Measurements from ENCODE around the gene NCMAP. TPM values are rescaled to one million over a fixed set of nuclear protein-coding genes. Genes with fewer than 3 reads are reported as not detected.
A peak's percentile ranks its signal among the peaks of the same experiment; 100 is the strongest.

The NCMAP gene
- total RNA-seq, 1 donor from 2014 or later = 0.22 TPM

DNA sequence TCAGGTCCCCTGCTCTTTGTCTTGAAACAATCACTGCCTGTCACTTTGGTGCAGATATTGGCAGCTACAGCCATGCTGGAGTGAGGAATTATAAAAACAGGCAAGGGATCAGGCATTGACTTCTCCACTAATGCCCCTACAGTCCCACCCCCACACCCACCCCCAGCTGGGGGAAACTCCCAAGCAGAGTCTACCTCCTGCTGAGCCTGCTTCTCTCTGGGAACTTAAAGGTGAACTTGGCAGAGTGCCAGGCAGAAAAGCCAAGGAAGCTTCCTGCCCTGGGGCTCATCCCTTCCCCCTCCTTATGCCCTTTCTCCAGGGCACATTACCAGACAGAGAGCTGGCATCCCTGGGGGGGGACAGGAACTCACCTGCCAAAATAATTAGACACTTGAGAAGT is 6.7 kb downstream of the NCMAP start:
- no peak for DNase-seq (ENCODE audit: missing footprints)
- ATAC-seq = no peak
- intact Hi-C loops (cut with DNase I) = no loop called here

DNA sequence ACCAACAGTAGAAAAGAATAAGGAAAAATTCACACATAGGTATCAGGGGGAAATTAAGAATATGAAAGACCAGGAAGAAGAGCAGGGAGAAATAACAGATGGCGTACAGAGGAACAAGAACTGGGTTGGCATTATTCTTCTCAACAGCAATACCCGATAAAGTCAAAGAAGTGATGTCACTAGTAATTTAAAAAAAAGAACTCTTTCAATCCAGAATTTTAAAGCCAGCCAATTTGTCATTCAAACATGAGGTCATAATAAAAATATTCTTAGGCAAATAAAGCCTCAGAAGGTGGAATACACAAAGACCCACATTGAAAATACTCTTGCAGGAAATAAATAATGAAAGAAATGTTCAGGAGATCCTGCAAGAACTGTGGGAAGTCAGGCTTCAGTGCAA is 8.8 kb downstream of the NCMAP start:
- DNase-seq (ENCODE audit: missing footprints) = no peak
- intact Hi-C loops (cut with DNase I) = no loop called here

DNA sequence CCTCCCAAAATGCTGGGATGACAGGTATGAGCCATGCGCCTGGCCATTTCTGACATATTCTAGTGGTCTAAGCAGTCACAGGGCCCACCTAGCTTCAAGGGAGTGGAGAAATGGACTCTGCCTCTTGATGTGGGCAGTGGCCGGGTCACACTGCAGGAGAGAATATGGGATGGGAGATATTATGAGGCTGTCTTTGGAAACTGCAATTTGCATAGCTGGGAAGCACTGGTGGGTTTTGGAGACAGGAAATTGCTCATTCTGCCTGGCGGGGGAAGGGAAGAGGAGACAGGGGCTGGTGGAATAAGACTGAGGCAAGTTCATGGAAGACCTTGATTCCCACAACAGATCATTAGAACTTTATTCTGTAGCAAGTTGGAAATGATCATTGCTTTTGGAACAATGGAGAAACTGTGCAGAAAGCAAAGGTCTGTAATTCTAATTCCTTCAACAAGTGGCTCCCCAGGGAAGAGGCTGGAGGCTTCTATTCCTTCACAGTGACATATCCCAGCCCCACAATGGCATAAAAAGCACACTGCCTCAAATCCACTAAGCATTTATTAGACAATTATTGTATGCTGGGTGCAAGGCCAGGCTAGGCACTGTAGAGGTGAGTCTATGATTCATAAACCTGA is 10.5 kb downstream of the NCMAP start:
- no peak for DNase-seq (ENCODE audit: missing footprints)
- ATAC-seq = no peak
- intact Hi-C loops (cut with DNase I) = no loop called here

More for the DNA sequence above, 8.8 kb downstream of the NCMAP start:
- ATAC-seq = no peak

DNA sequence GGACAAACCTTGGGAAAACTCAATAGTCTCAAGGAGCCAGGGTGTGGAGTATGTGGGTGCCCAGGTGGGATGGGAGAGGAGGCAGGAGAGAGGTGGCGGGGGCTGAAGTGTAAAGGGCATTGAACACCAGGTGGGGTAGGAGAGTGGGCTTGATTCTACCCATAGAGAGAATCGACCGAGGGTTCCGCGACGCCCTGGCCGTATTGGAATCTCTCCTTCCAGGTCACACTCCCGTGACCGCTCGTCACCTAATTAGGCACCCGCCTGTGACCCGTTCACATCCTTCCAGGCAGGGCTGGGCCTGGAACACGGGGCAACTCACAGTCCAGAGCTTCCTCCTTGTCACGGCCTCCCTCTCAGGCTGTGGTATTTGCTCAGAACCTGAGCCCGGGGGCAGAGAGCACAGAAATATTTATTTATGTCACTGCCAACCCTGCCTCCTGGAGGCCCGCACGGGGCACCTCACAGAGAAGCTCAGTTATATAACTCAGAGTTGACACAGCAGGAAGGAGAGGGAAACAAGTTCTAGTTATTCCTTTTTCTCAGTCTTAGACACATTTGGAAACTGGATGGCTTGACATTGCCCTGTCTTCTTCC is 12.0 kb downstream of the NCMAP start:
- DNase-seq (ENCODE audit: missing footprints) (no peak), ATAC-seq (peak; percentile 34)
- intact Hi-C loops (cut with DNase I) = no loop called here

DNA sequence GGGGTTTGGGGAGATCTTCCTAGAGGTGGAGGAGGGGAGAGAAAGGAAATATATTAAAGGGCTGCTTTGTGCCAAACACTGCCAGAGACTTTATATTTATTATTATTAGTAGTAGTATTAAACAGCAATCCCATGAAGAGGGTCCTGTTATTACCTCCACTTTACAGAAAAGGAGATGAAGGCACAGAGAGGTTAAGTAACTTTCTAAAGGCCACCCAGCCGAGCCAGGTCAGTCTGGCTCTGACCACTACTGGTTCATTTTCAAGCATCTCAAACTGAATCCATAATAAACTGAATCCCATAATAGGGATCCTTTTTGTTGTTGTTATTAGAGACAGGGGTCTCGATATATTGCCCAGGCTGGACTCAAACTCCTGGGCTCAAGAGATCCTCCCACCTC is 12.6 kb downstream of the NCMAP start:
- DNase-seq (ENCODE audit: missing footprints) (no peak), ATAC-seq (no peak)
- intact Hi-C loops (cut with DNase I) = no loop called here

DNA sequence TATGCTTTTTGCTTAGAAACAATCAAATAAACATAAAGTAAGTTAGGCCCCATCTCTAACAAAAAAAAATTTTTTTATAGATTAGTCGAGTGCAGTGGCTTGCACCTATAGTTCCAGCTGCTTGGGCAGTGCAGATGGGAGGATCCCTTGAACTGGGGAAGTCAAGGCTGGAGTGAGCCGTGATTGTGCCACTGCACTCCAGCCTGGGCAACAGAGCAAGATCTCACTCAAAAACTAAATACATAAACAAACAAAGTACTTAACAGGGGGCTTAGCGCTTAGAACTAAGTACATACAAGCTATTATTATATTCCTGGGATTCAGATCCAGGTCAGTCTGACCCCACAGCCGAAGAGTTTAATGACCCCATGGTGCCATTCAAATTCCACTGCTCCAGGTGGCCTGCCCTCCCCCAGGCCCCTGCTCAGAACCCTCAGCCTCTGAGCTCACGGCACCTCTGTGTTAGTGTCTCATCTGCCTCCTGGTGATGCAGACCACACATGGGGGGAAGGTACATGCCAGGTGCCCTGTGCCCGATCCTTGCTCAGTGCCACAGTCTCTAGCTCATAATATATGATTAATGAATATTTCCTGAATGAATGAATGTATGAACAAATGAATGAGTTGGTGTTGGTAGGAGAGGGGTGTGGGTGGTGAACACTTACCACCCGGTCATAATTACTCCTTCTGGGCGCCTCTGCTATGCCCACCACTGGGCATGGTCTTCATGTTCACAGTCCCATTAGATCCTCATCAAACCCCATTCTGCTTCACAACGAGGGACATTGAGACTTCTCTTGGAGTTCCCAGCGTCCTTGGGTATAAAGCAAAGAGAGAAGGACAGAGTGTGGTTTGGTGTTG is 14.6 kb downstream of the NCMAP start:
- no peak for ATAC-seq
- intact Hi-C loops (cut with DNase I) = no loop called here
- no peak for DNase-seq (ENCODE audit: missing footprints)

DNA sequence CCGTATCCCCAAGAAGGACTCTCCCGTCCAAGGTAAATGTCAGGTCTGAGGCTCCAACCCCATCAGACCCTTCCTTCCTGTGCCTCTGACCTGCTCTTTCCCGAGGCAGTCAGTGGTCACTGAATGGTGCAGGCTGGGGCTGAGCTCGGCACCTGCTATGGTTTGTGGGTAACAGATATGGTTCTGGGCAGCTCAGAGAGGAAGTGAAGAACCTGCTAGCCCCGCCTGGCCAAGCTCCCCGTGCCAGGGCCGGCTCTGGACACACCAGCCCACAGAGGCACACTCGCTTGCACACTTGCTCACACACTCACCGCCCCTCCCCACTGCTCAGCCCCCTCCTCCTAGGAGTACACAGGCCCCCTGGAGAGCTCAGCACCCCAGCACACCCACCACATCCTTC is 16.4 kb downstream of the NCMAP start:
- ATAC-seq (no peak), DNase-seq (ENCODE audit: missing footprints) (no peak)
- intact Hi-C loops (cut with DNase I) = no loop called here

DNA sequence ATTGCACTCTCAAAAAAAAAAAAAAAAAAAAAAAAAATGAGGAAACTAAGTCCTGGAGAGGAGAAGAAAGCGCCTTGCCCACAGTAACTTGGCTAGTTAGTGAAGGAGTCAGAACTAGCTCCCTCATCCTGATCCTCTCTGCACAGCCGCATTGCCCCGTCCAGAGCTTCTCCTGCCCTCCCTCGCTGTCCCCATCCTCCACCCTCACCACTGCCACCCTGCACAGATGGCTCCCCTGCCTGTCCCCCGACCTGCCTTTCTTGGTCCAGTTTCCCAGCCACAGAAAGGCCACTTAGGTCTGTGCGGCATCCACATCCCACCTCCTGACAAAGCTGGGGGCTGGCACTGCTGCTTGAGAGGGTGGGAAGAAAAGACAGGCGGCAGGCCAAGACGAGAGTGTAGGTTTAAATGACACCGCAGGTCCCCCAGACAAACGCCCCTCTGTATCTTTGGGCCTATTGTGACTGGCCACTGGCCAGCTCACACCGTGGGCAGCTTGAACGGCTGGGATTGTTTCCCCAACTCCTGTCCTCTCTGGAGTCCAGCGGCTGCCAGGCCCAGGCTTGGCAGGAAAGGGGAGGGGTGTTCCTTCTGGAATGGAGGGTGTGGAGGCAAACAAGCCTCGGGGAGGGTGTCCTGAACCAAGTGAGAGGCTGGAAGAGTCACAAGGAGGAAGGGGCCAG is 20.2 kb downstream of the NCMAP start:
- ATAC-seq = no peak
- no peak for DNase-seq (ENCODE audit: missing footprints)
- intact Hi-C loops (cut with DNase I) = no loop called here

DNA sequence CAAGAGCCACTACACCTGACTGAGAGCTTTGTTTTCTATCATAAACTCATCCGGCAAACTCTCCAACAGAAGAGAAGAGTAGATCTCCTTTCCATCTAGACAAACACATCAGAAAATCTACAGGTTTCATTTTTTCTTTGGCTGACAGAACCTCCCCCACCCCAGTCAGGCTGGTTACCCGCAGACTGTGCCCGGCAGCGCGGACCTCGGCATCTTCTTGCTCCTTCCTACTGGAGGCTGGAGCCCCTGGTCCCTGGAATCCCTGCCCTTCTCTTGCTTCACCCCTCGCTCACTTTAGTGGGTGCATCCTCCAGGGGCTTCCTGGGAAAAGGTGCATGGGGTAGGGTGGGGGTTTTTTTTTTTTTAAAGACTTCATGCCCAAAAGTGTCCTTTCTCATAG is 23.0 kb downstream of the NCMAP start:
- intact Hi-C loops (cut with DNase I) = no loop called here
- ATAC-seq (no peak), DNase-seq (ENCODE audit: missing footprints) (no peak)

DNA sequence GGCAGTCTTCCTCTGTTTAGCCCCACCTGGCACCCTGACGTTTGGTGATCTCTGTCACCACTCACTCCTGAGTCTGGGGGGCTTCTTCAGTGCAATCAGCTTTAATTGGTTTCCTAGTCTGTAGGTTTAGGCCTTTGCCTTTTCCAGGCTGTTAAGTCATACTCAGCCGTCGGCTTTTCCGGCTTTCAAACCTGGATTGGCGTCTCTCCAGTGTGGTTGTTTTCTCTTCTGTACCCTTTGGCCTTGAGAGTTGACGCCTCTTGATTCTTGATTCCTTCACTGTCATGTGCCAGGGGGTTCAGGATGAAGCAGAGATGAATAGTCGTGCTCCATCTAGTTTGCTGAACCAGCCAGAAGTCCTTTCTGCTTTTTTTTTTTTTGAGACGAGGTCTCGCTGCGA is 24.9 kb downstream of the NCMAP start:
- ATAC-seq (no peak), DNase-seq (ENCODE audit: missing footprints) (no peak)
- intact Hi-C loops (cut with DNase I) = no loop called here

DNA sequence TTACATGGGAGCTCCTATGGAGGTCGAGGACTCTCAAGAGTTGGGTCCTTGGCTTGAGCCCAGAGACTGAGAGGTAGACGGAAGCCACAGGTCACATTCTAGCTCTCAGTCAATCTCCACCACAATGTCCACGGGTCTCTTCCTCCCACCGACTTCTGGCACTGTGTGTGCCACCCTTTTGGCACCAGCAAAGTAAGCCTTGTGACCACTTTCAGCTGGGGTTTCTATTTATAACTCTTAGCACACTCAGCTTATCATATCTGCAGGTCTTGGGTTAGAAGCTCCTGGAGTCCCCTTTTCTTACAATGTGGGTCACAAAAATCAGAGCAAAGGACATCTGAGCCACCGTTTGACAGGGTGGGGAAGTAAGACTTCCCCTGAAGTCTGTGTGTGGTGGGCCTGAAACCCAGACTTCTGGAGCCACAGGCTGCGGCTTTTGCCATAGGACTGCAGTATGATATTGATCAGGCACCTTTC is 28.3 kb downstream of the NCMAP start:
- DNase-seq (ENCODE audit: missing footprints) = no peak
- intact Hi-C loops (cut with DNase I) = no loop called here
- peak; percentile 56 for ATAC-seq

DNA sequence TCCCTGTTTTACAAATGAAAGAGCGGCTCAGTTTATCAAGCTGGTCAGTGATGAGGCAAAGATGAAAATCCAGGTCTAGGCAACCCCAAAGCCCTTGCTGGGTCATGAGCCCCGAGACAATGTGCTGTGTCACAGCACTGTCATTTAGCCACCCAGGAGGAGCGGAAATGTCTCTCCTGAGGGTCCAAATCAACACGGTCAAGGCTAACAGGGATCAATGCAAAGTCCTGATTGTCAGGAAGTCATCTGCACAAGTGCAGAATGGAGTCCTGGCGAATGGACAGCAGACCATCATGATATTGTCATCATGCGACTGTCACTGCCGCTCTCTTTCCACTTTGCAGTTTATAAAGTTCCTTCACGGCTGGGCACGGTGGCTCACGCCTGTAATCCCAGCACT is 30.2 kb downstream of the NCMAP start:
- DNase-seq (ENCODE audit: missing footprints) = no peak
- no peak for ATAC-seq
- intact Hi-C loops (cut with DNase I) = loop anchor here (5.0 kb wide), 1 partner anchor 44 kb away; no protein-coding TSS in a partner anchor

DNA sequence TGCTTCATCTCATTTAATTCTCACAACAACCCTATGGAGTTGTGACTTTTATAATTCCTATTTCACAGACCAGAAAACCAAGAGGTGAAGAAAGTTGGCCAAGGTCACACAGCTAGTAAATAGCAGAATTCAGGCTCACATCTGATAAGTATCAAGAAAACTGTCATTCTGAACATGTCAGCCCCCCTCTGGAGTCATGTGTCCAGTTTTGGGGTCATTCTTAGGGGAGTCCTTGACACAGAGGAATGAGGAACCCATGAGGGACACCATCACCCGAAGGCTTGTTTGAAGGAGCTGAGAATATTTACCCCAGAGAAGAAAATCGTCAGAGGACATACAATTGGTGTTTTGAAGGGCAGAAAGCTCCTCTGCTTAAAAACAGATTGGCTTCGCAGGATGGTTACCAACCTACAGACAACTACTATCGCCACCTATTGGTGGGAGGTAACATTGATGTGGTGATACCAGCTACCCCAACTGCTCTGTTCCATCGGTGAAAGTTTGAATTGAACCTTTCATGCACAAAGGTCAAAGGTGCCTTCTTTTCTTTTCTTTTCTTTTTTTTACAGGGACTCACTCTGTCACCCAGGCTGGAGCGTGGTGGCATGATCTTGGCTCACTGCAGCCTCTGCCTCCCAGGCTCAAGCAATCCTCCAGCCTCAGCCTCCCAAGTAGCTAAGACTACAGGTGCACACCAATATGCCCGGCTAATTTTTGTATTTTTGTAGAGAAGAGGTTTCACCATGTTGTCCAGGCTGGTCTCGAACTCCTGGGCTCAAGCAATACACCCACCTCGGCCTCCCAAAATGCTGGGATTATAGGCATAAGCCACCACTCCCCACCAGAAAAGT is 31.3 kb downstream of the NCMAP start:
- intact Hi-C loops (cut with DNase I) = loop anchor here (5.0 kb wide), 1 partner anchor 45 kb away; no protein-coding TSS in a partner anchor
- ATAC-seq = no peak
- no peak for DNase-seq (ENCODE audit: missing footprints)

DNA sequence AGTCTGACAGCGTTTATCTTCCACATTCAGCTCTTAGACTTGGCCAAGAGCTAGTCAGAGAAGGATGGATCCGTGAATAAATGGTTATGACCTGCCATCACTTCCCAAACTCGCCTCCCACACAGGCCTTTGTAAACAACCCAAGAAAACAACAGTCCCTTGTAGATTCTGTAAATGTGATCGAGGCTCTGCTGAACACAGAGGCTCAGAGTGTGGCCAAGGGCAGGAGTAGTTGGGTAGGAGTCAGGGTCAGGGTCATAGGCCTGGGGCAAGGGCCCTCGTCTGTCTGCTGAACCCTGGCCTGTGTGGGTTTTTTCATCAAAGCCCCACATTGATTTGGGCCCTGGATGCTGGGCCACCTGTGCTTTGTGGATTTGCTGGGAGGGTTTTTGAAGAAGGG is 32.7 kb downstream of the NCMAP start:
- DNase-seq (ENCODE audit: missing footprints) (no peak), ATAC-seq (no peak)
- intact Hi-C loops (cut with DNase I) = loop anchor here (5.0 kb wide), 1 partner anchor 46 kb away; no protein-coding TSS in a partner anchor

DNA sequence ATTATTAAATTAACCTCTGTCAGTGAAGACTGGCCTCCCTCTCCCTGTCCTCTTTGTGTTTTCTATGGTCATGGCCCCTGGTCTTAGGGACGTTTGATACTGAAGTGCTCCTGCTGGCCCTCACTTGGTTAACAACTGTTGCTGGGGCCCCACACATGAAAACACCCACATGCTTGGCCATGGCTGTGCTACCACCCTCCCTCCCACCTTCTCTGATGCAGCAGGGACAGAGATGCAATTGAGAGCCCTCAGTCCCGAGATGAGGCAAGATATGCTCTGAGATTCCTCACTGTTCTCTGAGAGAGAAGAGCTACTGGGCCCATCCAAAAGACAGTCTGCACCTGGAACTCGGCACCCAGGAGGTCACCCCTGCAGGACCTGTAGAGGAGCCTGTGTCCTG is 33.3 kb downstream of the NCMAP start:
- ATAC-seq (no peak), DNase-seq (ENCODE audit: missing footprints) (no peak)
- intact Hi-C loops (cut with DNase I) = loop anchor here (5.0 kb wide), 1 partner anchor 47 kb away; no protein-coding TSS in a partner anchor

DNA sequence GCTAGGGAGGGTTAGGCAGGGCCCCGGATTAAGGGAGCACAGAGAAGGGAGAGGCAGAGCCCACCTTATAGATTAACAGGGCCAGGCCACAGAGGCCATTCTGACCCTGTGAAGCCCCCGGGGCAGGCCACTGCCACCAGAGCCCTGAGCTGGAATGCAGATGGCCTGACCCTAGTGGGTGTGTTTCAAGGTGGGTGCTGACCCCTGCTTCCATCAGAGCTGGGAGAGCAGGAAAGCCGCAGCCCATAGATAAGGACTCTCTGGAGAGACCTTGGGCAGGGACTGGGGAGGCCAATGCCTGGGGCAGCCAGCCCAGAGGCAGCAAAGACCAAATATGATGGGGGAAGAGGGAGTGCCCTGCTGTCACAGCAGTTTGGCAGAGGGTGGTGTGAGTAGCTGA is 35.9 kb downstream of the NCMAP start:
- DNase-seq (ENCODE audit: missing footprints) = no peak
- intact Hi-C loops (cut with DNase I) = no loop called here
- no peak for ATAC-seq

DNA sequence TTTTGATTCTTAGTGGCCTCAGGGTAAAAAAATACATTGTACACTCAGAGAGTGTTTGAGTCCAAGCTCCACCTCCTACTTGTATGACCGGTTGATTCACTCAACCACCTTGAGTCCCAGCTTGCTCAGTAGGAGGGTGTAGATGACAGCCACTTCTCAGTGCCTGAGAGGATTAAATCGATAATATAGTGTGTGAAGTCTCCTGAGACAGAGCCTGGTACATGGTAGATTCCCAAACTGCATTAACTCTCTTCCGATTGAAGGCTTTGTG is 38.4 kb downstream of the NCMAP start:
- no peak for ATAC-seq
- intact Hi-C loops (cut with DNase I) = no loop called here
- DNase-seq (ENCODE audit: missing footprints) = no peak

DNA sequence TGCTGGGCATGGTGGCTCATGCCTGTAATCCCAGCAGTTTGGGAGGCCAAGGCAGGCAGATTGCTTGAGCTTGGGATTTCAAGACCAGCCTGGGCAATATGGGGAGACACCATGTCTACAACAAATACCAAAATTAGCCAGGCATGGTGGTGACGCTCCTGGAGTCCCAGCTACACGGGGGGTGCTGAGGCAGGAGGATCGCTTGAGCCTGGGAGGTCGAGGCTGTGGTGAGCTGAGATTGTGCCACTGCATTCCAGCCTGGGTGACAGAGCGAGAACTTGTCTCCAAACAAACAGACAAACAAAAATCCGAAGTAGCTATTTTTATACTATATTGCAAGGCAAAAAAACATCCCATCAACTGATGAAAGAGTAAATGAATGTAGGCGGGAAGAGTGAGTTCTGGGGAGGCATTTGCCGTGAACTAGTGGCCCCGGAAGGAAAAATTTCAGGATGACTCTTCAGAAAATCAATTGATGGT is 40.6 kb downstream of the NCMAP start:
- DNase-seq (ENCODE audit: missing footprints) (no peak), ATAC-seq (no peak)
- intact Hi-C loops (cut with DNase I) = no loop called here
